Measurements from ENCODE around the gene KCNIP4. TPM values are rescaled to one million over a fixed set of nuclear protein-coding genes. Genes with fewer than 3 reads are reported as not detected.

KCNIP4 gene
- total and polyA plus RNA-seq, 9 of the 15 experiments (the other 6 are each of a cell fraction or from before 2014, with no cell fraction given): 0.25 to 0.41 TPM; not detected in 7

DNA sequence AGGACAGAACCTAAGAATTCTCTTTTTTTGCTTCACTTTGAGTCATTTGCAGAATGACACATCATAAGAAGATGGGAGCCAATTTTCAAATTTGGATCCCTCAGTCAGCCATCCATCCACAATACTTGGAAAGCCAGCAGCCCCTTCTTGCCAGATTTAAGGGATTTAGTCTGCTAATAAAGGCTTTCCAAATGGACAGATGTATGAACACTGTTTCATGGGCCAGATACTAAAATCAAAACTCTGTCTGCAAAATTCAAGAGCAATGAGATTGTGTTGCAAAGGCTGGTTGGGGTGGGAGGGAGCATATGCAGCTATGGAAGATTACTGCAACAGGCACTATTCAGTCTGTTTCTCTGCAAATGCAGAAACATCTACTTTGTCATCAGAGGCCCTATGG lies 37.7 kb upstream of the KCNIP4 start:
- no peak for ATAC-seq
- in situ Hi-C loops (cut with MboI) (no loop called here), intact Hi-C loops (cut with micrococcal nuclease) (no loop called here)
- Histone ChIP-seq H3K9me1 (ENCODE audit: control insufficient read depth, insufficient read depth, low read length) (no peaks in the 10 kb centered on the region), H3K4me1 (replicated peaks in 1 of 2; ENCODE audit: control insufficient read depth in 2 of 2, insufficient read depth in 2 of 2, low read length in 2 of 2) (no peaks in the 10 kb centered on the region), H3K27me3 (ENCODE audit: control insufficient read depth in 2 of 2, insufficient read depth in 2 of 2, low read length in 2 of 2) (no peaks in the 10 kb centered on the region), H3K9ac (ENCODE audit: insufficient read depth in 1 of 2, low read depth in 2 of 2, low read length in 2 of 2) (no peak overlapping the region), H3K79me2 (ENCODE audit: control insufficient read depth, insufficient read depth, low read length) (no peaks in the 10 kb centered on the region), H3K27ac (ENCODE audit: extremely low read depth, low read depth, low read length) (no peak overlapping the region), H3K4me2 (ENCODE audit: insufficient read depth, low read length) (no peak overlapping the region), H3K9me3 (replicated peaks; ENCODE audit: control insufficient read depth, insufficient read depth, low read depth, low read length) (no peaks in the 10 kb centered on the region), H2AFZ (ENCODE audit: low read depth, low read length) (no peak overlapping the region), H3K4me3 (no peak overlapping the region), H4K20me1 (replicated peaks; ENCODE audit: control insufficient read depth, insufficient read depth, low read length) (no peaks in the 10 kb centered on the region), H3K36me3 (ENCODE audit: control insufficient read depth, insufficient read depth, low read length) (no peaks in the 10 kb centered on the region)
- POLR2A ChIA-PET: no interaction called here
- FAIRE-seq: no peak
- no peak for DNase-seq (ENCODE audit: extremely low read depth in 1 of 4, low spot score in 3 of 4)
- TF ChIP-seq GATA2 (CRISPR knock-in tag; IDR thresholded peaks at IDR 0.05) (no peak), MIER1 (IDR thresholded peaks at IDR 0.05; ENCODE audit: low read depth) (no peak), SMARCA5 (IDR thresholded peaks at IDR 0.05) (no peak), FOXP1 (CRISPR knock-in tag; IDR thresholded peaks at IDR 0.05) (no peak), ZNF197 (CRISPR knock-in tag; IDR thresholded peaks at IDR 0.05; ENCODE audit: low read depth) (no peak), TCF7 (IDR thresholded peaks at IDR 0.05; ENCODE audit: borderline replicate concordance) (no peak), FOXJ2 (tag; IDR thresholded peaks at IDR 0.05) (no peak), HEY1 (CRISPR knock-in tag; IDR thresholded peaks at IDR 0.05; ENCODE audit: borderline replicate concordance) (no peak), STAT5A (IDR thresholded peaks at IDR 0.05; ENCODE audit: borderline replicate concordance, low read length) (no peak), SNRNP70 (optimal IDR thresholded peaks at IDR 0.05; ENCODE audit: low read depth, low read length) (no peak), PHF21A (IDR thresholded peaks at IDR 0.05; ENCODE audit: borderline replicate concordance, low read depth) (no peak), ZNF584 (CRISPR knock-in tag; IDR thresholded peaks at IDR 0.05; ENCODE audit: low read depth) (no peak), RFX7 (CRISPR knock-in tag; IDR thresholded peaks at IDR 0.05) (no peak), NFATC3 (IDR thresholded peaks at IDR 0.05) (no peak)
- TF ChIP-seq, protein P1, sequence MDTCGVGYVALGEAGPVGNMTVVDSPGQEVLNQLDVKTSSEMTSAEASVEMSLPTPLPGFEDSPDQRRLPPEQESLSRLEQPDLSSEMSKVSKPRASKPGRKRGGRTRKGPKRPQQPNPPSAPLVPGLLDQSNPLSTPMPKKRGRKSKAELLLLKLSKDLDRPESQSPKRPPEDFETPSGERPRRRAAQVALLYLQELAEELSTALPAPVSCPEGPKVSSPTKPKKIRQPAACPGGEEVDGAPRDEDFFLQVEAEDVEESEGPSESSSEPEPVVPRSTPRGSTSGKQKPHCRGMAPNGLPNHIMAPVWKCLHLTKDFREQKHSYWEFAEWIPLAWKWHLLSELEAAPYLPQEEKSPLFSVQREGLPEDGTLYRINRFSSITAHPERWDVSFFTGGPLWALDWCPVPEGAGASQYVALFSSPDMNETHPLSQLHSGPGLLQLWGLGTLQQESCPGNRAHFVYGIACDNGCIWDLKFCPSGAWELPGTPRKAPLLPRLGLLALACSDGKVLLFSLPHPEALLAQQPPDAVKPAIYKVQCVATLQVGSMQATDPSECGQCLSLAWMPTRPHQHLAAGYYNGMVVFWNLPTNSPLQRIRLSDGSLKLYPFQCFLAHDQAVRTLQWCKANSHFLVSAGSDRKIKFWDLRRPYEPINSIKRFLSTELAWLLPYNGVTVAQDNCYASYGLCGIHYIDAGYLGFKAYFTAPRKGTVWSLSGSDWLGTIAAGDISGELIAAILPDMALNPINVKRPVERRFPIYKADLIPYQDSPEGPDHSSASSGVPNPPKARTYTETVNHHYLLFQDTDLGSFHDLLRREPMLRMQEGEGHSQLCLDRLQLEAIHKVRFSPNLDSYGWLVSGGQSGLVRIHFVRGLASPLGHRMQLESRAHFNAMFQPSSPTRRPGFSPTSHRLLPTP (IDR thresholded peaks at IDR 0.05; ENCODE audit: borderline replicate concordance, extremely low read depth, insufficient read length): no peak
- TF ChIP-seq, protein P2, sequence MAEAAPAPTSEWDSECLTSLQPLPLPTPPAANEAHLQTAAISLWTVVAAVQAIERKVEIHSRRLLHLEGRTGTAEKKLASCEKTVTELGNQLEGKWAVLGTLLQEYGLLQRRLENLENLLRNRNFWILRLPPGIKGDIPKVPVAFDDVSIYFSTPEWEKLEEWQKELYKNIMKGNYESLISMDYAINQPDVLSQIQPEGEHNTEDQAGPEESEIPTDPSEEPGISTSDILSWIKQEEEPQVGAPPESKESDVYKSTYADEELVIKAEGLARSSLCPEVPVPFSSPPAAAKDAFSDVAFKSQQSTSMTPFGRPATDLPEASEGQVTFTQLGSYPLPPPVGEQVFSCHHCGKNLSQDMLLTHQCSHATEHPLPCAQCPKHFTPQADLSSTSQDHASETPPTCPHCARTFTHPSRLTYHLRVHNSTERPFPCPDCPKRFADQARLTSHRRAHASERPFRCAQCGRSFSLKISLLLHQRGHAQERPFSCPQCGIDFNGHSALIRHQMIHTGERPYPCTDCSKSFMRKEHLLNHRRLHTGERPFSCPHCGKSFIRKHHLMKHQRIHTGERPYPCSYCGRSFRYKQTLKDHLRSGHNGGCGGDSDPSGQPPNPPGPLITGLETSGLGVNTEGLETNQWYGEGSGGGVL (CRISPR knock-in tag; IDR thresholded peaks at IDR 0.05): no peak
- no TSS peak for BruUV-seq (replicated peaks)
- CTCF ChIA-PET (ENCODE audit: low intra/inter-chr PET ratio): no interaction called here
